ENCODE measurements around the gene C9orf40. TPM values are rescaled to one million over a fixed set of nuclear protein-coding genes. Genes with fewer than 3 reads are reported as not detected.

The C9orf40 gene, protein sequence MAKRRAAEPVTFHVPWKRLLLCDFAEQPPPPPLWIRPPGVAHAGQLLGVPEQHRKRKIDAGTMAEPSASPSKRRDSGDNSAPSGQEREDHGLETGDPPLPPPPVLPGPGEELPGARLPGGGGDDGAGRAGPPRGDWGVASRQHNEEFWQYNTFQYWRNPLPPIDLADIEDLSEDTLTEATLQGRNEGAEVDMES
- 5.1 and 6.7 TPM in 2 replicates for total RNA-seq (2014; rRNA removed; shearing (Covaris generic); ENCODE audit: low replicate concordance)

GRCh38 chr9:74952201-74953151 lies at the start of gene C9orf40:
Gene C9orf40 (minus strand): TSS chr9:74952912. CDS start chr9:74952611, 301 bp downstream.
- DNase-seq (ENCODE audit: low read depth), result peak; percentile 71
- in situ Hi-C loops (cut with HindIII; ENCODE audit: low pct_unique_long_range_greater_than_20kb, low sequenced_read_pairs), result no loop called here

- in situ Hi-C loops (cut with HindIII; ENCODE audit: low pct_unique_long_range_greater_than_20kb, low sequenced_read_pairs), result no loop called here
- peak; percentile 48 for DNase-seq (ENCODE audit: low read depth)
These were observed 49.2 kb upstream of the C9orf40 start for GRCh38 chr9:75001719-75002421.

- no peak for DNase-seq (ENCODE audit: low read depth)
- in situ Hi-C loops (cut with HindIII; ENCODE audit: low pct_unique_long_range_greater_than_20kb, low sequenced_read_pairs), result no loop called here
These were observed 48.1 kb upstream of the C9orf40 start for GRCh38 chr9:75000835-75001234.

DNA sequence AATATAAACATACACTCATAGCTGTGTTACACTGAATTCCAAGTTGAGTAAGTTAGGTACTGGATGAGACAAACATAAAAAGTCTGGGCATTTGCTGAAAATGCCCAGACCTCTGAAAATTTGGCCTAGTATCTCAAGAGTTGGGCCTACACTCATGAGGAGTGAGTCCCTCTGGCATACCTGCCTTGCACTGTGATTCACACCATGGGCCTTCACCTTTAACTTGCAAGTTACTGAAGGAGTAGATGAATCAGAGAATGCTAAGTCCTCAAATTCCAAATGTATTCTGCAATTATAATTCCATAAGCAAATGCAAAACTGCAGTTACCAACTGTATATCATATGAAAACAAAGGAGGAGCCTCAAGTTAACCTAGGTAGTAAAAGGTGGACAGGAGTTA lies 32.3 kb upstream of the C9orf40 start:
- DNase-seq (ENCODE audit: low read depth), result no peak
- in situ Hi-C loops (cut with HindIII; ENCODE audit: low pct_unique_long_range_greater_than_20kb, low sequenced_read_pairs), result no loop called here

DNA sequence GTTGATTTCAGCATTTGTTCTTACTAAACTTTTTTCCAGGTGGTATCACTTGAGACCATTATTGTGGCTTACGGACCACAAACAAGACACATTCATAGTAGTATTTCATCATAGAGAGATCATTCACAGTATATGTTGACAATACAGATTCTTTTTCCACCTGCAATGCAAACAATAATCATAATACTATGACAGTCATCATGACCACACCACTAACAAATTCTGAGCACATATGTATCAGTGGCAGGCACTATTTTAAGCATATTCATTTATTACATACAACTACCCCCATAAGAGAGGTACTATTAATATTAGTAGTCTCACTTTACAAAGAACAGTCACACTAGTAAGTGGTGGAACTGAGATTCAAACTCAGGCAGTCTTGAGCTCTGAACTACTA lies 31.0 kb upstream of the C9orf40 start:
- in situ Hi-C loops (cut with HindIII; ENCODE audit: low pct_unique_long_range_greater_than_20kb, low sequenced_read_pairs), result no loop called here

DNA sequence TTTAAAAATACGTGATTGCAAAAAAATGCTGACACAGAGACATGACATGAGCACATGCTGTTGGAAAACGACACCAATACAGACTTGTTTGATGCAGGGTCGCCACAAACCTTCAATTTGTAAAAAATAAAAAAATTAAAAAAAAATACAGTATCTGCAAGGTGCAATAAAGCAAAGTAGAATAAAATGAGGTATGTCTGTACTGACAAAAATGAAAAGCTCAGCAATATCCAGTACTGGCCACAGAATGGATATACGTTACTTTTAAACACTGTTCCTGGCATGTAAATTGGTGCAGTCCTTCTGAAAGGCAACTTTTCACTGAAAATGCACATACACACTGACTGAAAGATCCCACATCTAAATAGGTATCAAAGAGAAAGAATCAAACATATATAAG lies 27.1 kb upstream of the C9orf40 start:
- no peak for DNase-seq (ENCODE audit: low read depth)
- in situ Hi-C loops (cut with HindIII; ENCODE audit: low pct_unique_long_range_greater_than_20kb, low sequenced_read_pairs), result no loop called here

More for the DNA sequence above, 31.0 kb upstream of the C9orf40 start:
- no peak for DNase-seq (ENCODE audit: low read depth)

DNA sequence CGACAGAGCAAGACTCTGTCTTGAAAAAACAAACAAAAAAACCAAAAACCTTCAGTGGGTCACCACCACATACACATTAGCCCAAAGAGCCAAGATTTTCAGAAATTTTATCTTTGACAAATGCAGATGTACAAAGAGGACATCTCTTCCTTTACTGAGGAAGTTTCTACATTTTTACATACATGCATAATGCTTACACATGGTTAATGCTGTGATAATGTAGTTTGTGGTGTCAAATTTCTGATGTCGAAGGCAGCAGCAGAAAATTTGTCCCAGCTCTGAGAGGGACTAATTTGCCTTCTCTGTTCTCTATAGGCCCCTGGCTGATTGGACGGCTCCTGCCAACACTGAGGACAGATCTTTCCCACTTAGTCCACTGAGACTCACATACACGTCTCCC lies 24.6 kb upstream of the C9orf40 start:
- in situ Hi-C loops (cut with HindIII; ENCODE audit: low pct_unique_long_range_greater_than_20kb, low sequenced_read_pairs), result no loop called here
- DNase-seq (ENCODE audit: low read depth), result no peak

DNA sequence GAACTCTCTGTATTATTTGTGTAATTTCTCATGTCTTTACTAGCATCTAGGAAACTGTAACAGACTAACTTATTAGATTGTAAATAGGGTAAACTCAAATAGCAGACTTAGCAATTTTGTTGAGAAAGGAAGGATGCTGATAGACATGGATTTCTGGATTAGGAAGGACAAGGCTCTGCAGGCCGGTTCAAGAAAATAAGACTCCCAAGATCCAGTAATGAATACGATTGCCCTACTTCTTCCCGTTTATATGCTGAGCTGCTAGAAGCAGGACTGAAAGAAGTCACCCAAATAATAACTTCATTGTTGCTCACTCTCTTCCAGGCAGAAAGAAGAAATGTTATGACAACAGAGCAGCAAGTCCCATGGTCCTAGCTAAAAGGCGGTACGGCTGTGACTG lies 22.8 kb upstream of the C9orf40 start:
- in situ Hi-C loops (cut with HindIII; ENCODE audit: low pct_unique_long_range_greater_than_20kb, low sequenced_read_pairs), result no loop called here
- DNase-seq (ENCODE audit: low read depth), result no peak

DNA sequence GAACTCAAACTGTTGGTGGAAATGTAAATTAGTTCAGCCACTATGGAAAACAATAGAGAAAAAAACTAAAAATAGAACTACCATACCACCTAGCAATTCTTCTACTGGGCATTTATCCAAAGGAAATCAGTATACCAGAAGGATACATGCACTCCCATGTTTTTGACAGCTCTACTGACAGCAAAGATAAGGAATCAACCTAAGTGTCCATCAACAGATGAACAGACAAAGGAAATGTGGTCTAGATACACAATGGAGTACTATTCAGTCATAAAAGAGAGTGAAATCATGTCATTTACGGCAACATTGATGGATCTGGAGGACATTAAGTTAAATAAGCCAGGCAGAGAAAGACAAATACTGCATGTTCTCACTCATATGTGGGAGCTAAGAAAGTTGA lies 21.8 kb upstream of the C9orf40 start:
- in situ Hi-C loops (cut with HindIII; ENCODE audit: low pct_unique_long_range_greater_than_20kb, low sequenced_read_pairs), result no loop called here
- no peak for DNase-seq (ENCODE audit: low read depth)

DNA sequence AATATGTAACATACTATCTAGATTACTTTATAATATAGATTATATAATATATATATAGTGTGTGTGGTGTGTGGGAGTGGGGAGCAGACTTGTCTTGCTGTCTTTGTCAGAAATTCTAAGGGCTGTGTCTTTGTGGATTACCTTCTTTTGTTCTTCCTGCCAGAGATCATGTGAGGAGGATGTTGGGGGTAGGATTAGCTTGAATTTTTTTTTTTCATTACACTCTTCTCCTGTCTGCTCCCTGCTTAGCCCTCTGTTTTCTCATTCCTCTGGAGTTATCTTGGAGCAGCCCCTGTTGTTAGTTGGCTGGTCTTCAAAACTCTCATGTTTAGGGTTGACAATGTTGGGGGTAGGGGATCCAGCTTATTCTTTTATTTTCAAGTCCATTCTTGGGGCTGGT lies 21.0 kb upstream of the C9orf40 start:
- in situ Hi-C loops (cut with HindIII; ENCODE audit: low pct_unique_long_range_greater_than_20kb, low sequenced_read_pairs), result no loop called here
- no peak for DNase-seq (ENCODE audit: low read depth)

GRCh38 chr9:74963056-74963455 lies 10.3 kb upstream of the C9orf40 start:
- in situ Hi-C loops (cut with HindIII; ENCODE audit: low pct_unique_long_range_greater_than_20kb, low sequenced_read_pairs), result no loop called here
- DNase-seq (ENCODE audit: low read depth), result no peak

GRCh38 chr9:74961496-74961895 lies 8.8 kb upstream of the C9orf40 start:
- no peak for DNase-seq (ENCODE audit: low read depth)
- in situ Hi-C loops (cut with HindIII; ENCODE audit: low pct_unique_long_range_greater_than_20kb, low sequenced_read_pairs), result no loop called here

- in situ Hi-C loops (cut with HindIII; ENCODE audit: low pct_unique_long_range_greater_than_20kb, low sequenced_read_pairs), result no loop called here
- DNase-seq (ENCODE audit: low read depth), result peak; percentile 12
These were observed 7.8 kb upstream of the C9orf40 start for GRCh38 chr9:74960561-74960960.

GRCh38 chr9:74958587-74958986 lies 5.9 kb upstream of the C9orf40 start:
- no peak for DNase-seq (ENCODE audit: low read depth)
- in situ Hi-C loops (cut with HindIII; ENCODE audit: low pct_unique_long_range_greater_than_20kb, low sequenced_read_pairs), result no loop called here

GRCh38 chr9:74953235-74953751 lies 581 bp upstream of the C9orf40 start:
- in situ Hi-C loops (cut with HindIII; ENCODE audit: low pct_unique_long_range_greater_than_20kb, low sequenced_read_pairs), result no loop called here
- DNase-seq (ENCODE audit: low read depth), result no peak

DNA sequence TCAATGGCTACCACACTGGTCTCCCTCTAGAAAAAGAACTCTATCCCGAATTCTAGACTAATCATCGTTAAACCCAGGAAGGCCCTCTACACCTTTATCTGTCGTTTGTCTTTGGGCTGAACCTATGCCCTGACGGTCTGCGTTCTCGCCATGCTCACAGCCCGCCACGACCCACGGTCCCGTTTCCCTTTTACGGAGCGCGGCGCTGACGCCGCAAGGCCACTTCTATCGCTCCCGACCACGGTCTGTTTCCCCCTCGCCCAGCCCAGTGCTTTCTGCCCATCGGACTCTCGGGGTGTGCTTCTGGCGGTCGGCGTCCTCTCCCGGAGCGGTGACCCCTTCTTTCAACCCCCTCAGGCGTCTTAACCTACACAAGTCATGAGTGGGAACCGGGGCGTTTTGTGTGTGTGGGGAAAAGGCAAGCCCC lies 974 bp downstream of the C9orf40 start:
- peak; percentile 47 for DNase-seq (ENCODE audit: low read depth)
- in situ Hi-C loops (cut with HindIII; ENCODE audit: low pct_unique_long_range_greater_than_20kb, low sequenced_read_pairs), result no loop called here

DNA sequence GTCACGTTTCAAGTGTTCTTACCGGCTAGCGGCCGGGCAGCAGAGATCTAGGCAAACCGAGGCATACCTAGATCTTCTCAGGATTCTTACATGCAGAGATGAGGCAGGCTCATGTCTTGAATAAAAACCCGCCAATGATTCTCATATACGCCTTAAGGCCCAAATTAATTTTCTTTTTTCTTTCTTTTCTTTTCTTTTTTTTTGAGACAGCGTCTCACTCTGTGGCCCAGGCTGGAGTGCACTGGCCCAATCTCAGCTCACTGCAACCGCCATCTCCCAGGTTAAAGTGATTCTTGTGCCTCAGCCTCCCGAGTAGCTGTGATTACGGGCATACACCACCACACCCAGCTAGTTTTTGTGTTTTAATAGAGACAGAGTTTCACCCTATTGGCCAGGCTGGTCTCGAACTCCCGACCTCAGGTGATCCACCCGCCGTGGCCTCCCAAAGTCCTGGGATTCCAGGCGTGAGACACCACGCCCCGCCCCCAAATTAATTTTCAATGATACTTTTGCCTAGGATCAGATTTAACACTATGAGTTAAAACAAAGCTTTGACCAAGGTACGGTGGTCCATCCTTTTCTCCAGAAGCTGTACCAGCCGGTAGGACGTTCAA lies 1.5 kb downstream of the C9orf40 start:
- no peak for DNase-seq (ENCODE audit: low read depth)
- in situ Hi-C loops (cut with HindIII; ENCODE audit: low pct_unique_long_range_greater_than_20kb, low sequenced_read_pairs), result no loop called here
